CD4-positive, alpha-beta T cell treated with Interferon gamma for 1 hour (primary cell): ENCODE measurements around the gene TREM2.
A peak's percentile ranks its signal among the peaks of the same experiment; 100 is the strongest.

Experiments used
- DNase-seq: peaks from one replicate; pipeline ENCODE4 v3.0.0-alpha.2; 2020

Gene TREM2

GRCh38 chr6:41182069-41183034 is 19.4 kb upstream of the TREM2 start:
- peak; percentile 72 for DNase-seq

- DNase-seq, result no peak
These were observed 18.6 kb upstream of the TREM2 start for GRCh38 chr6:41181566-41181965.

GRCh38 chr6:41179163-41179562 is 16.2 kb upstream of the TREM2 start:
- no peak for DNase-seq

GRCh38 chr6:41177695-41178094 is 14.8 kb upstream of the TREM2 start:
- no peak for DNase-seq

- DNase-seq, result no peak
These were observed 14.4 kb upstream of the TREM2 start for GRCh38 chr6:41177287-41177686.

GRCh38 chr6:41176189-41176588 is 13.3 kb upstream of the TREM2 start:
- no peak for DNase-seq

- DNase-seq, result no peak
These were observed 12.2 kb upstream of the TREM2 start for GRCh38 chr6:41175084-41175483.

- DNase-seq, result no peak
These were observed 11.7 kb upstream of the TREM2 start for GRCh38 chr6:41174610-41175009.

GRCh38 chr6:41171908-41172307 is 9.0 kb upstream of the TREM2 start:
- no peak for DNase-seq

GRCh38 chr6:41170547-41171160 is 7.7 kb upstream of the TREM2 start:
- no peak for DNase-seq

- no peak for DNase-seq
These were observed 4.5 kb upstream of the TREM2 start for GRCh38 chr6:41167173-41167963.

- DNase-seq, result no peak
These were observed 1.7 kb upstream of the TREM2 start for GRCh38 chr6:41164551-41165120.

GRCh38 chr6:41163419-41163717 is 452 bp upstream of the TREM2 start:
- no peak for DNase-seq

GRCh38 chr6:41161851-41162552 is 914 bp downstream of the TREM2 start:
- no peak for DNase-seq

GRCh38 chr6:41161380-41161779 is 1.5 kb downstream of the TREM2 start:
- DNase-seq, result no peak

- no peak for DNase-seq
These were observed 2.0 kb downstream of the TREM2 start for GRCh38 chr6:41160933-41161332.

- no peak for DNase-seq
These were observed 3.4 kb downstream of the TREM2 start for GRCh38 chr6:41159415-41160082.

- DNase-seq, result peak; percentile 51
These were observed 5.6 kb downstream of the TREM2 start for GRCh38 chr6:41157323-41157722.

GRCh38 chr6:41156771-41157170 is 6.1 kb downstream of the TREM2 start:
- DNase-seq, result no peak

- no peak for DNase-seq
These were observed 6.9 kb downstream of the TREM2 start for GRCh38 chr6:41156001-41156400.

- DNase-seq, result no peak
These were observed 7.6 kb downstream of the TREM2 start for GRCh38 chr6:41155132-41155805.
